ENCODE data around the gene ARFIP2.

The ARFIP2 gene

GRCh38 chr11:6427516-6427915 lies 53.6 kb downstream of the ARFIP2 start:
- DNase-seq (ENCODE audit: low spot score) = no peak
- TF ChIP-seq, protein P1, sequence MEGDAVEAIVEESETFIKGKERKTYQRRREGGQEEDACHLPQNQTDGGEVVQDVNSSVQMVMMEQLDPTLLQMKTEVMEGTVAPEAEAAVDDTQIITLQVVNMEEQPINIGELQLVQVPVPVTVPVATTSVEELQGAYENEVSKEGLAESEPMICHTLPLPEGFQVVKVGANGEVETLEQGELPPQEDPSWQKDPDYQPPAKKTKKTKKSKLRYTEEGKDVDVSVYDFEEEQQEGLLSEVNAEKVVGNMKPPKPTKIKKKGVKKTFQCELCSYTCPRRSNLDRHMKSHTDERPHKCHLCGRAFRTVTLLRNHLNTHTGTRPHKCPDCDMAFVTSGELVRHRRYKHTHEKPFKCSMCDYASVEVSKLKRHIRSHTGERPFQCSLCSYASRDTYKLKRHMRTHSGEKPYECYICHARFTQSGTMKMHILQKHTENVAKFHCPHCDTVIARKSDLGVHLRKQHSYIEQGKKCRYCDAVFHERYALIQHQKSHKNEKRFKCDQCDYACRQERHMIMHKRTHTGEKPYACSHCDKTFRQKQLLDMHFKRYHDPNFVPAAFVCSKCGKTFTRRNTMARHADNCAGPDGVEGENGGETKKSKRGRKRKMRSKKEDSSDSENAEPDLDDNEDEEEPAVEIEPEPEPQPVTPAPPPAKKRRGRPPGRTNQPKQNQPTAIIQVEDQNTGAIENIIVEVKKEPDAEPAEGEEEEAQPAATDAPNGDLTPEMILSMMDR (IDR thresholded peaks at IDR 0.05; ENCODE audit: extremely low read depth, missing control alignments) = no peak
